HG03103 (cell line): ENCODE results near the gene PHB1.

Source experiments
- ATAC-seq: cut with Tn5 transposase; IDR thresholded peaks from one replicate; pipeline ENCODE4 v1.9.1; 2021; ENCODE audit warnings: low read depth; ENCODE audit not compliant: unreplicated experiment

Gene PHB1

DNA sequence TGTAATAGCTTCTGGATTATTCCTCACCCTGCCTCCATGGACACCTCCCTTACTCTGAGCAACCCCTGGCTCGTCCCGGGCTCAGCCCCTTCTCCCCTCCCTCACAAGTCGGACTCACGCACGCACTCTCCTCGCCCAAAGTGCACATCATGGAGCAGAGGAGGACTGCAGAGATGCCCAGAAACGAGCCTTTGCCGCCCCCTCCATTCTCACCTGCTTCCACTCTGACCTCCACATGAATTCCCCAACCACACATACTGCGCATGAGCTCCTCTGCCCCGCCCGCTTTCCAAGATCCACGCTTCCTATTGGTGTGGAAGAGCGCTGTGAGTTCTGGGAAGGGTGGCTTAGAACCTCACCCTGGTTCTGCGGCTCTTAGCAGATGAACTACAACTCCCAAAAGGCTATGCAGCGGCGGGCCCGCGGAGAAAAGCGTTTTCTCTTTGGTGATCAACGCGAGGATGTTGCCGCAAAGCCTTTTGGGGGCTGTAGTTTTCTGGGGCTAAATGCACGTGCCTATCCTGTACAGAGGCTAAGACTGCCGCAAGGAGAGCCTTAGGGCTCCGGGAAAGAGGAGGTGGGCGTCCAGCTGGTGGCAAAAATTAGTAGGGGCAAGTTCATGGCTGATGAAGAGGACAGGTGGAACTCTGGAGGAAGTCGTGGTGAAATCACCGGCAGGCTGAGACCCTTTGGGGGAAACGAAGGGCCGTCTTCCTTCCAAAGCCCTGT is at the start of gene PHB1:
PHB1 (minus strand) TSS at position 261 of the 729 bp plus-strand sequence. CDS start 1,618 bp downstream, outside the sequence.
- peak; percentile 90 for ATAC-seq

GRCh38 chr17:49464049-49464448 is 49.4 kb upstream of the PHB1 start:
- no peak for ATAC-seq

DNA sequence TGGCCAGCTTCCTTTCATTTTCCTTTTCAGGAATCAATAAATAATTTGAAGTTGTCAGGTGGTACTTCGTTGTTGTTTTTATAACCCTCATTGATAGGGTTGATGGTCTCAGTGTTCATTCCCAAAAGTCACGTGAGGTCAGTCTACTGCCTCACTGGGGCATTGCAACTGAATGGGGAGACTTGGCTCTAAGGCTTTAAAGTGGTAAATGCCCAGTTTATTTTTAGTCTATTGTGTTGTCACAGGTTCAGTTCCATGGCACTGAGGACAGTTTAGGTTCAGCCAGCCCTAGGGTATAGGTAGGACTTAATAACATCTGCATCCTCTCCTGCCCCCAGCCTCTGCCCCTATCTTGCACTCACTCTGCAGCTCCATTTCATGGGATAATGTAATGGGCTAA is 46.9 kb upstream of the PHB1 start:
- ATAC-seq: no peak

DNA sequence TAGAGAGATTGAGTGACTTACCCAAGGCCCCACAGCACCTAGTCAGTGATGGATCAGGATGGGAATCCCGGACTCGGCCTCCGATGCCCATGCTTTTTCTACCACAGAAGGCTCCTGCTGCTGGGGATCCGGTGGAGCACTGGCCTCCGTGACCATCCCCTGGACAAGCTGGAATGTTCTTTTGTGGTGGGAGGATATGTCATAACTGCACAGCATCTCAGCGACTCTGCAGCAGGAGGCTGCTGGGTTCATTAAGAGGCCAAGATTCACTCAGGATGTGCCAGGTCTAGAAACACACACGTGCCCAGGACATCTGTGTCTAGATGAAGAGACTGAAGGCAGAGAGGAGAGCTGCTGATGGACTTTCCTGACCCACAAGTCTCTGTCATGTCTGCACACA is 45.7 kb upstream of the PHB1 start:
- no peak for ATAC-seq

DNA sequence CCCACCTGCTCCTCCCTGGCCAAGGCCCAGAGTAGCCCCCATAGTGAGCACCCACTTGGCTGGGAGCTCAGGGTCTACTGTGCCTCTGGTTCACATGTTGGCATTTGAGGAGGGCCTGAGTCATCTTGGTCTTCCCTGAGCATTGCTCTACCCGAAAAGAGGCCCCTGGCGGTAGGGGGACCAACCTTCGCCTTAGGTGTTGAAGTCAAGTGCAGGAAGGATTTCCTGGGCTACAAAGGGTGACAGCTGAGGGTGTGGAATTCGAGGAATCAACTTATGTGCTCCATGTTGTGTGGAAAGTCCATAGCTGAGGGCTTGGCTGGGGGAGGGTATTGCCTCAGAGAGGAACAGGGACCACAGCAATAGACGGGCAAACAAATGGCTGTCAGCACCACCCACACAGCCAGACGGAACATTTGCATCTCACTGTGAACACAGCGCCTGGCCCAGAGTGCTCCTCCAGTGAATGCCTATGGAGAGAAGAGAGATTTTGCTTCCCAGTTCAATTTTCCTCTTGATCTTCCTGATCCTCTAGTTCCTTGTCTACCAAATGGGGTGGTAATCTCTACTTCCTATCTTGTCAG is 44.8 kb upstream of the PHB1 start:
- ATAC-seq: no peak

DNA sequence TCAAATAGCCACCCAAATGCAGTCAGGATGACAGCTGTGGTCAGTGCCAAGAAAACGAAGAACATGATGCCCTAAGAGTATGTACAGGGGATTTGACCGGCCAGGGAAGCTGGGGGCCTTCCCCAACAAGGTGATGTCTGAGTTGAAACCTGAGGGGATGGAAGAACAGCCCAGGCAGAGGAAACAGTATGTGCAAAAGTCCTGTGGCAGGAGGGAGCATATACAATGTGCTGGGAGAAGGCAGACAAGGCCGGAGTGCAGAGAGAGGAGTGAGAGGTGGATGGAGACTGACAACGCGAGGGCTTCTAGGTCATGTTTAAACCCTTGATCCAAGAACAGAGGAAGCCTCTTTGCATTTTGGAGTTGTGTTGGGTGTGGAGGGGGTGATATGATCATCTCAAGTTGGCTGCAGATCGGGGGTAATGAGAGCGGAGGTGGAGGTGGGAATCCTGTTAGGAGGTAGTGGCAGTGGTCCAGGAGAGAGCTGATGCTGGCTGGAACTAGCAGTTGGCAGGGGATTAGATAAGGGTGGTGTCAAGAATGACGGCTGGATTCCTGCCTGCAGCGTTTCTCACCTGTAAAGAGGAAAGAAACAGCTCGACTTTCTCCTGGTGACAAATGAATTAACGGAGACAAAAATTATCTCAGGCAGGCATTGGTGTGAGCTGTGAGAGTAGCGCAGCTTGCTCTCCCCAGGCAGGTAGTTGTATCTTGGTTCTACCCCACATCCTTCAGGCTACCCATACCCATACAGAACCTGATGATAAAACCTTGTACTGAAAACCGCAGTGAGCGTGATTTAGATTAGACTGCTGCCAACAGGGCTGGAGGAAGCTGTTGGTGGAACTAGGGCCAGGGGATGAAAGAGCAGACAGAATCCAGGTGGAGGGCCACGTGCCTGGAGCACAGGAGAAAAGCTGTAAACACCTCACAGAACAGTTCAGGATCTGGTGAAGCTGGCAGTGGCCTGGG is 43.2 kb upstream of the PHB1 start:
- no peak for ATAC-seq

- no peak for ATAC-seq
These were observed 41.7 kb upstream of the PHB1 start for GRCh38 chr17:49456183-49456965.

DNA sequence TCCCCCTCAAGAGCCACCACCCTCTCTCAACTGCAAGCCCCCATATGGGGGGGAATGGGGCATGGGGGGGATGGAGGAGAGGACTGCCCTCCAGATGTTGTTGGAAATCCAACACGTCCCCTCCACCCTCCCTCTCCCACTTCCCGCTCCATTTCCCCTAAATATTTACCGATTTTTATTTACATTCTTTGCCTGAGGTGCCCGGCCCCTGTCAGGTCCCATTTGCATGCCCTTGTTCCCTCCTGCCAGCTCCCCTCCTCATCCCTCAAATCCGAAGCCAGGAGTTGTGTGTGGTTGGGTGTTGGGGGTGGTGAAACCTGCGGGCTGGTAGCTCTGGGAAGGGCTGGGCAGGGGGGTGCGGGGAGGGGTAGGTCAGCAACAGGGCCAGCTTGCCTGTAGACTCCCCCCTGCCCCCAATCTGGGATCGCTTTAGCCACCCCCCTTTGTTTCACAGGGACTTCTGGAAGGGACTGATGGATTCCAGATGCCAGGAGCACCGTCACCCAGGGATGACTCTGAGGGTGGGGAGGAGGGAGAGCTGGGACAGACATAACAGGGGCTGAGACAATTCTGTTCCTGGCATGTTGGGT is 40.7 kb upstream of the PHB1 start:
- no peak for ATAC-seq

GRCh38 chr17:49454050-49454449 is 39.4 kb upstream of the PHB1 start:
- no peak for ATAC-seq

GRCh38 chr17:49452661-49453060 is 38.0 kb upstream of the PHB1 start:
- ATAC-seq: no peak

DNA sequence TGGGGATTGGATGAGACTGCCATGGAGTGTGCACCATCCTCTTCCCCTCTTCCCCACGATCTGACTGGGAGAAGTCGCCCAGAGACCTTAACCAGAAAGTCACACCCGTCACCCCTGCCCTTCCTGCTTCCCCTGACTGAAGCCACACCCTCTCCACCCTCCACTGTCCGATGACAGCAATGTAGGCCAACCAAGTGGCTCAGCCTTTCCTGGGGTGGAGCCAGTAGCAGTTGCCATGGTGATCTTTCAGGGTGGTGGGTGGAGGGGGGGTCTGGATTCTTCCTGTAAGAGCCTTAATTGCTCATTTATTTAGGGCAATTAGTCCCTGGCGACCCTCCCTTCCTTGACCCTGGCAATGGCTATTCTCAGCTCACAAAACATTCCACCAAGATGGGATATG is 37.5 kb upstream of the PHB1 start:
- ATAC-seq: no peak

- no peak for ATAC-seq
These were observed 36.1 kb upstream of the PHB1 start for GRCh38 chr17:49450735-49451134.

GRCh38 chr17:49450181-49450580 is 35.5 kb upstream of the PHB1 start:
- no peak for ATAC-seq

DNA sequence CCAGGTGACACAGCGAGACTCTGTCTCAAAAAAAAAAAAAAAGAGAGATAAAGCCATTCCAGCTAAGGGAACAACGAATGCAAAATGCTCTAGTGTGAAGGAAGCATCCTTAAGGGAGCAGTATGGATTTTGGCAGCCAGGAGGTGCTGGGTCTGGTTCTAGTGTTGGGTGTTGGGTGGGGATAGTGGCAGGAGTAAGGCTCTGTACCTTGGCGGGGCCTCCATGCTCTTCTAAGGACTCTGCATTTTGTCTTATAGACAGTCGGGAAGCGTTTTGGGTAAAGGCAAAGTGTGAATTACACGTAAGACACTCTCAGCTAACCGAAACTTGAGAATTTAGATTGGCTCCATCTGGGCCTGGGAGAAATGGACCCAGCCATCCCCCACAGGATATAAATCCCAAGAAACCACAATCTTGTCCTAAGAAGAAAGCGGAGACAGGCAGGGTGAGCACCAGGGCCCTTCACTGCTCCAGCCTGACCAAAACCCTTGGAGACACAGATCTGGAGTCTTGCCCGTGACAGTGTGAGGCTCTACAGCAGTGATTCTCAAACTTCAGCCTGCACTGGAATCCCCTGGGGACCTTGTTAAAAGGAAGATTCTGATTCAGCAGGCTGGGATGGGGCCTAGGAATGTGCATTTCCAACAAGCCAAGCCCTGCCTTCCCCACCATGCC is 33.1 kb upstream of the PHB1 start:
- ATAC-seq: no peak

- ATAC-seq: no peak
These were observed 30.9 kb upstream of the PHB1 start for GRCh38 chr17:49445591-49445990.

GRCh38 chr17:49444384-49444783 is 29.7 kb upstream of the PHB1 start:
- ATAC-seq: no peak

- no peak for ATAC-seq
These were observed 29.2 kb upstream of the PHB1 start for GRCh38 chr17:49443862-49444261.

GRCh38 chr17:49442041-49442440 is 27.4 kb upstream of the PHB1 start:
- no peak for ATAC-seq

- ATAC-seq: no peak
These were observed 26.9 kb upstream of the PHB1 start for GRCh38 chr17:49441578-49441977.

GRCh38 chr17:49440581-49440980 is 25.9 kb upstream of the PHB1 start:
- ATAC-seq: no peak
